KMS-11 (cell line): Measurements from ENCODE around the gene PHKB.

Experiments
- H2AFZ ChIP-seq: fragments of 200-600 bp; sonication (generic); 2 replicates; pipeline ENCODE4 v1.6.1; 2016; ENCODE audit warnings: antibody characterized with exemption, mixed run types, low read depth
- H3K27ac ChIP-seq: fragments of 200-600 bp; sonication (generic); 2 replicates; pipeline ENCODE4 v1.6.1; 2016; ENCODE audit warnings: mild to moderate bottlenecking, mixed run types
- H3K27me3 ChIP-seq: fragments of 200-600 bp; sonication (generic); 2 replicates; pipeline ENCODE4 v1.6.1; 2017; ENCODE audit warnings: mild to moderate bottlenecking, low read depth, mixed run types, moderate library complexity; ENCODE audit not compliant: insufficient read depth
- H3K36me3 ChIP-seq: fragments of 200-600 bp; sonication (generic); 2 replicates; pipeline ENCODE4 v1.6.1; 2017; ENCODE audit warnings: mild to moderate bottlenecking, mixed run types; ENCODE audit not compliant: insufficient read depth
- H3K4me1 ChIP-seq: fragments of 200-600 bp; sonication (generic); 2 replicates; pipeline ENCODE4 v1.6.1; 2016; ENCODE audit warnings: mild to moderate bottlenecking, low read depth, mixed run types; ENCODE audit not compliant: poor library complexity, severe bottlenecking
- H3K4me2 ChIP-seq: fragments of 200-600 bp; sonication (generic); 2 replicates; pipeline ENCODE4 v1.7.0; 2016; ENCODE audit warnings: mild to moderate bottlenecking, mixed run types
- H3K4me3 ChIP-seq: fragments of 200-600 bp; sonication (generic); IDR thresholded peaks from 2 replicates; pipeline ENCODE4 v1.6.1; 2017; ENCODE audit warnings: low read depth, low read length, mixed read lengths; ENCODE audit not compliant: insufficient read depth
- H3K79me2 ChIP-seq: fragments of 200-600 bp; sonication (generic); 2 replicates; pipeline ENCODE4 v1.6.1; 2016; ENCODE audit warnings: low read depth, mixed run types; ENCODE audit not compliant: insufficient read depth
- H3K9ac ChIP-seq: fragments of 200-600 bp; sonication (generic); 2 replicates; pipeline ENCODE4 v1.6.1; 2016; ENCODE audit warnings: mild to moderate bottlenecking, mixed run types
- H4K20me1 ChIP-seq: fragments of 200-600 bp; sonication (generic); 2 replicates; pipeline ENCODE4 v1.6.1; 2016; ENCODE audit warnings: mild to moderate bottlenecking, mixed run types; ENCODE audit not compliant: insufficient read depth
- CTCF ChIP-seq: fragments of 200-600 bp; sonication (generic); conservative IDR thresholded peaks from 2 replicates; pipeline ENCODE4 v1.6.1; 2017; ENCODE audit warnings: low read depth, mild to moderate bottlenecking, antibody characterized with exemption, low read length, moderate library complexity, mixed read lengths

PHKB gene

GRCh38 chr16:47731252-47731651, 270.1 kb downstream of the PHKB start:
- Histone ChIP-seq H4K20me1 (no peaks in the 10 kb centered on the region), H3K79me2 (no peaks in the 10 kb centered on the region), H3K27ac (no peak overlapping the region), H3K4me3 (no peak overlapping the region), H3K27me3 (no peaks in the 10 kb centered on the region), H2AFZ (no peak overlapping the region), H3K36me3 (no peaks in the 10 kb centered on the region), H3K4me1 (no peaks in the 10 kb centered on the region), H3K4me2 (no peak overlapping the region), H3K9ac (no peak overlapping the region)
- no peak for TF ChIP-seq CTCF

- Histone ChIP-seq H3K27ac (no peak overlapping the region), H3K4me3 (no peak overlapping the region), H3K4me1 (no peaks in the 10 kb centered on the region), H3K27me3 (no peaks in the 10 kb centered on the region), H4K20me1 (no peaks in the 10 kb centered on the region), H3K36me3 (no peaks in the 10 kb centered on the region), H3K4me2 (no peak overlapping the region), H2AFZ (no peak overlapping the region), H3K9ac (no peak overlapping the region), H3K79me2 (no peaks in the 10 kb centered on the region)
- no peak for TF ChIP-seq CTCF
Observed at GRCh38 chr16:47732122-47732521, 271.0 kb downstream of the PHKB start.

GRCh38 chr16:47732523-47733111, 271.5 kb downstream of the PHKB start:
- no peaks in the 10 kb centered on the region for H3K79me2 ChIP-seq
- TF ChIP-seq CTCF = no peak
- H3K36me3 ChIP-seq = no peaks in the 10 kb centered on the region
- H3K4me3 ChIP-seq = no peak overlapping the region
- no peak overlapping the region for H3K9ac ChIP-seq
- H2AFZ ChIP-seq = no peak overlapping the region
- no peak overlapping the region for H3K27ac ChIP-seq
- H3K4me2 ChIP-seq = no peak overlapping the region
- no peaks in the 10 kb centered on the region for H3K27me3 ChIP-seq
- H3K4me1 ChIP-seq = no peaks in the 10 kb centered on the region
- H4K20me1 ChIP-seq = no peaks in the 10 kb centered on the region

GRCh38 chr16:47734081-47734857, 273.1 kb downstream of the PHKB start:
- Histone ChIP-seq H3K9ac (no peak overlapping the region), H3K36me3 (no peaks in the 10 kb centered on the region), H3K4me1 (no peaks in the 10 kb centered on the region), H3K4me3 (no peak overlapping the region), H3K4me2 (no peak overlapping the region), H3K79me2 (no peaks in the 10 kb centered on the region), H2AFZ (no peak overlapping the region), H3K27ac (no peak overlapping the region), H3K27me3 (no peaks in the 10 kb centered on the region), H4K20me1 (no peaks in the 10 kb centered on the region)
- no peak for TF ChIP-seq CTCF
